GM13977 (cell line): ENCODE data around the gene DHRS12.

ENCODE experiments used
- DNase-seq: peaks from one replicate; pipeline ENCODE4 v3.0.0; 2012; ENCODE audit warnings: low spot score
- in situ Hi-C: fragments of 300-500 bp; cut with MboI; formaldehyde crosslinking; loops from one replicate; pipeline ENCODE4 v1.12.0; 2022; ENCODE audit warnings: low sequenced_read_pairs, low pct_unique_long_range_greater_than_20kb, mixed read lengths, inconsistent platforms; ENCODE audit not compliant: unreplicated experiment
- TF ChIP-seq, protein P1 (sequence below): IDR thresholded peaks from 2 replicates; pipeline ENCODE4 v1.5.1; 2012; ENCODE audit warnings: mild to moderate bottlenecking, control low read depth; ENCODE audit not compliant: insufficient read depth; ENCODE audit errors: extremely low read depth, missing control alignments

DHRS12 gene

DNA sequence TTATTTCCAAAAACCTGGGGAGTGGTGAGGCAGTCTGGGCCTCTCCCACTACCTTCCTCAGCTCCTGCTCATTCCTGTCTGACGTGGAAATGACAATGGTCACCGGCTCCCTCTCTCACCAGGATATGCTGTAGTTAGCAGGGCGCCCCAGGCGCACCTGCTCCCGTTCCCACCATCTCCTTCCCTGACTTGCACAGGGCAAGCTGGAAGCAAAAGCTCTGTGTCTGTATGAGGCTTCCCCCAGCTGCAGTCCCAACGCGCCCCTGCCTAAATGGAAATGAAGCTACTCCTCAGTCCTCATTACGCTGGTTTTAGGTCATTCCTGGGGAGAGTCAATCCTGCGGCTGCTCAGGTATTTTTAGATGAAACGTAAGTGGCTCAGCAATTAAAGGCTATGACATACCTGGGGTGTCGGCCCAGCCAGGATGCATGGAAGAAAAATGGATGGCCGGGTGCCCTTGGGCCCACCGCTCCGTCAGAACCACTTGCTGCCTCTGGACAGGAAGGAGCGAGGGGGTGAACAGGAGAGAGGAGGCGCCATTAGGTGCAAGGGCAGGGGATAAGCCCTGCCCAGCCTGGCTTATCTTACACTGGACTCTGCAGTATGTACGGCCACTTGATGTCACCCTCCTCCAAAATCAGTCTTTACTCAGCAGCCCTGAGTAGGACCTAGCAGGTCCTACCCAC lies 32.4 kb downstream of the DHRS12 start:
- TF ChIP-seq, protein P1, sequence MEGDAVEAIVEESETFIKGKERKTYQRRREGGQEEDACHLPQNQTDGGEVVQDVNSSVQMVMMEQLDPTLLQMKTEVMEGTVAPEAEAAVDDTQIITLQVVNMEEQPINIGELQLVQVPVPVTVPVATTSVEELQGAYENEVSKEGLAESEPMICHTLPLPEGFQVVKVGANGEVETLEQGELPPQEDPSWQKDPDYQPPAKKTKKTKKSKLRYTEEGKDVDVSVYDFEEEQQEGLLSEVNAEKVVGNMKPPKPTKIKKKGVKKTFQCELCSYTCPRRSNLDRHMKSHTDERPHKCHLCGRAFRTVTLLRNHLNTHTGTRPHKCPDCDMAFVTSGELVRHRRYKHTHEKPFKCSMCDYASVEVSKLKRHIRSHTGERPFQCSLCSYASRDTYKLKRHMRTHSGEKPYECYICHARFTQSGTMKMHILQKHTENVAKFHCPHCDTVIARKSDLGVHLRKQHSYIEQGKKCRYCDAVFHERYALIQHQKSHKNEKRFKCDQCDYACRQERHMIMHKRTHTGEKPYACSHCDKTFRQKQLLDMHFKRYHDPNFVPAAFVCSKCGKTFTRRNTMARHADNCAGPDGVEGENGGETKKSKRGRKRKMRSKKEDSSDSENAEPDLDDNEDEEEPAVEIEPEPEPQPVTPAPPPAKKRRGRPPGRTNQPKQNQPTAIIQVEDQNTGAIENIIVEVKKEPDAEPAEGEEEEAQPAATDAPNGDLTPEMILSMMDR: no peak

DNA sequence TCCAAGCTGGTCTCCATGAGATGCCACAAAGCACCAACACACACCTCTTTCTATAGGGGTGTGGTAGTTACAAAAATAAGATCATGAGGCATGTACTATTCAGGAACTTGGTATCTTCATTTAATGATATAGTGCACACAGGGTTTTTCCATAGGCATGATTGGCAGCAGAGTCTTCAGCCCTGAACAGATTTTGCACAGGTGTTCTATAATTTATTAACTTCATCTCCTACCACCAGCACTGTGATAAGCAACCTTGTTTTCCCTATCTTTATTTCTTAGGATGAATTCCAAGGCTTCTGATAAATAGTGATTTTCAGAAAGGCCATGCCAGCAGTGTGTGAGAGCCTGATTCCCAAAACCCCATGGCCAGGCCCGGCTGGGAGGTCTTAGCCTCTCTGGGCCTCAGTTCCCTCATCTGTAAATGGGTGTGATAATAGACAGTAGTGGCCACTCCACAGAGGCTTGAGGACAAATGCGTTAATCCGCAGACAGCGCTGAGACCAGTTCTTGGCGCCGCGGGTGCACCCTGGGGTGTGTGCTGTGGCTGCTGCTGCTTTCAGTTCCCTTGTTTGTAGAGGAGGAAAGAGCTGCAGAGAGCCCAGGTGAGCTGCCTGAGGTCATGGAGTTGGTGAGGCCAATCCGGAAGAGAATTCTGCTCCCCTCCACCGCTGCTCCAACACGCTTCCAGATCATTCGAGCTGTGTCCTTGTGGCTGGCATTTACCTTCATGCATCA lies 33.1 kb downstream of the DHRS12 start:
- TF ChIP-seq, protein P1: no peak
- in situ Hi-C loops: no loop called here
- no peak for DNase-seq

More for the DNA sequence above, 32.4 kb downstream of the DHRS12 start:
- in situ Hi-C loops: no loop called here
- no peak for DNase-seq

DNA sequence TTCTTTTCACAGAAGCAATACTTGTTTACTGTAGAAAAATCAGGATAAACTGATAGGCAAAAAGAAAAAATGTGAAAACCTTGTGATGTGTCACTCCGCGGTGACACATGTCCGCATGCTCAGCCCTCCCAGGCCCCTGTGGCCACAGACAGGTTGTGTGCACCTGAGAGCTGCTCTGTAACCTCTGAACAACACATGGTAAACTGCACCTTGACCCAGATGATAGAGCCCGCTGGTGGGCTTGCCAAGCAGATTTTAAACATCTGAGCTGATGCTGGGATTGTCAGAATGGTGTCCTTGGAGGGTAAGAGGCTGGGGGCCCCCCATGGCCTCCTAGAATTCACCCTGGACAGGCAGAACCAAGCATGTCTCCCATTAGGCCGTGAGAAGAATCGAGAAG lies 33.8 kb downstream of the DHRS12 start:
- TF ChIP-seq, protein P1: no peak
- in situ Hi-C loops: no loop called here
- DNase-seq: no peak

DNA sequence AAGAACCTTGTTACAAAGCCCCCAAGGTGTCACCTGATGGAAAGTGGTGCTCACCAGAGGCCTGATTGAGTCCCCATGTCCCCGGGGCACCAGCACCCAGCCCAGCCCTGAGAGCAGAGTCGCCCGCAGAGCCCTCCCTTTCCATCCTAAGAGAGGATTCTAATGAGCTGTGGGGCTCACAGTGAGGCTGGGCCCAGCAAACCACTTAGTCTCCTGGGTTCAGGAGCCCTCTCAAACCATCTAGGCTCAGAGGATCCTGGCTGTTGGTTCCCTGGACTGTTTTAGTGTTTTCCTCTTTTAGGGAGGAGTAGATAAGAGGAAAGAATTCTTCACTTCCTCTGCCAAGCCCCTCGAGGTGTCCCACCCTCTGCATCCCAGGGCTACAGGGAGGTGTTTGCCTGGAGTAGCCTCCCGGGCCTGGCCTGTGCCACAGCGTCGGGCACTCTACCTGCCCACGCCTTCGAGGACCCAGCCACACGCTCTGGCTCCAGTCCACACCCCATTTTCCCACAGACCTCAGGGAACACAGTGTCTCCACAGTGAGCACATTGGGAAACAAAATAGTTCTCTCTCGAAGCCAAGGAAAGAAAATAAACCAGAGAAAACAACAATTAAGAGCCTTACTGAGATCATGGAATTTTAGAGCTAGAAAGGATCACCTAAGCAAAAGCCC lies 34.4 kb downstream of the DHRS12 start:
- DNase-seq: no peak
- in situ Hi-C loops: no loop called here
- TF ChIP-seq, protein P1: no peak

DNA sequence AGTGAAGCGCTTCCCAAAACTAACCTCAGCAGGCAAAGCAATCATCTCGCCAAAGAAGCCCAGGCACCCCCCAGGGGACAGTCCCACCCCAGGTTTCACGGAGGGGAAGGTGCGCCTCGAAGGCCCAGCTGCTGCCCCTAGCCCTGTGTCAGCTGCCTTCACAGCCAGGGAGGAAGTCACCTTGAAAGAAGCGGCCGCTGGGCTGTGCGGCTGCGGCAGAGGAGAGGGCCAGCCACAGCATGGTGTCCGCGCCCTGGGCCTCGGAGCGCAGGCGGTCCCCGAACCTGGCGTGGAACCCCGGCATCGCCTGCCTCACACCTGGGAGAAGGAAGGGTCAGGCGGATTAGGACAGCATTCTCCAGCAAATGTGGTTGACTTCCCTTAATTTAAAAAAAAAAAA lies 35.0 kb downstream of the DHRS12 start:
- in situ Hi-C loops: no loop called here
- no peak for DNase-seq
- TF ChIP-seq, protein P1: no peak

DNA sequence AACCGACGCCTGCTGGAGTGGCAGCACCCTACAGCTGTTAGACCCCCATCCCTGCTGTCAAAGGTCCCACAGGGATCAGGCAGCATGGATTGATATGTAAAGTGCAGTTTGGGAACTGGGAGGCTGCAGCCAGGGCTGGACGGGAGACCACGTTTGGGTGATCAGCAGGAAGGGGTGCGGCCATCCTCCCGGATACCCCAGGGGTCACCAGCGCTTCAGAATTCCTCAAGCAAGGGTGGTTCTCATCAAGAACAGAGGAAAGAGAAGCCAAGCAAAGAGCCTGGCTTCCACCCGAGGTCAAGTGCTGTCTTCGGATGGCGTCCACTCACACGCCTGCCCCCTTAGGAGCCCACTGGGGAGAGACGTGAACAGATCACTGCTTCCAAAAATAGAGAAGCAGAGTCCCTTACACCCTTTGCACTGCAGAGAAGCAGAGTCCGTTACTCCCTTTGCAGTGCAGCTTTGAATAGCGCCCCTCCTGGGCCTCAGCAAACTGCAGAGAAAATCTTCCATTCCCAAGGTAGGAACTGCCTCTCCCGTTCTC lies 35.5 kb downstream of the DHRS12 start:
- TF ChIP-seq, protein P1: no peak
- in situ Hi-C loops: no loop called here
- no peak for DNase-seq
